Natural killer cell (primary cell): ENCODE results near the gene LBH. TPM values are rescaled to one million over a fixed set of nuclear protein-coding genes. Genes with fewer than 3 reads are reported as not detected.
A peak's percentile ranks its signal among the peaks of the same experiment; 100 is the strongest.

Source experiments
- ATAC-seq, 3 donors: fragments of 150-1000 bp in 2 of 3; fragments of 200-7000 bp in 1 of 3; cut with Tn5 transposase; 1 replicate in 1 of 3; 2 replicates in 2 of 3; pipeline ENCODE4 v1.10.0; 2021; ENCODE audit warnings: mild to moderate bottlenecking in 2 of 3, moderate library complexity in 2 of 3
- DNase-seq, 2 donors: peaks; one replicate each; pipeline versions ENCODE4 v3.0.0 to v3.0.0-alpha.2; 2013 to 2021; ENCODE audit warnings: mixed read lengths in 1 of 2
- H3K27ac ChIP-seq: one replicate; pipeline ENCODE4 v1.5.1; 2013; ENCODE audit warnings: mild to moderate bottlenecking, low read length
- H3K27me3 ChIP-seq: one replicate; pipeline ENCODE4 v1.6.1; 2013; ENCODE audit warnings: low read length; ENCODE audit not compliant: control insufficient read depth, insufficient read depth
- H3K36me3 ChIP-seq: one replicate; pipeline ENCODE4 v1.6.1; 2013; ENCODE audit warnings: low read length; ENCODE audit not compliant: control insufficient read depth, insufficient read depth
- H3K4me1 ChIP-seq: one replicate; pipeline ENCODE4 v1.6.1; 2013; ENCODE audit warnings: low read length; ENCODE audit not compliant: control insufficient read depth, insufficient read depth
- H3K4me3 ChIP-seq: one replicate; pipeline ENCODE4 v1.5.1; 2013; ENCODE audit warnings: low read length
- H3K9me3 ChIP-seq: one replicate; pipeline ENCODE4 v1.6.1; 2013; ENCODE audit warnings: low read length; ENCODE audit not compliant: control insufficient read depth, insufficient read depth
- H3K27ac Mint-ChIP-seq, 2 donors: one replicate each; pipeline ENCODE4 v1.8.0; 2022; ENCODE audit warnings: mild to moderate bottlenecking in 2 of 2, mixed read lengths in 2 of 2, moderate library complexity in 1 of 2
- H3K27me3 Mint-ChIP-seq, 2 donors: one replicate each; pipeline ENCODE4 v1.8.0; 2022; ENCODE audit warnings: low read depth in 2 of 2, mixed read lengths in 2 of 2
- H3K36me3 Mint-ChIP-seq: one replicate; pipeline ENCODE4 v1.8.0; 2022; ENCODE audit warnings: mixed read lengths
- H3K4me1 Mint-ChIP-seq, 2 donors: one replicate each; pipeline ENCODE4 v1.8.0; 2022; ENCODE audit warnings: mixed read lengths in 2 of 2
- H3K4me3 Mint-ChIP-seq: one replicate; pipeline ENCODE4 v1.8.0; 2022; ENCODE audit warnings: mild to moderate bottlenecking, moderate library complexity, mixed read lengths
- H3K9me3 Mint-ChIP-seq, 2 donors: one replicate each; pipeline ENCODE4 v1.8.0; 2022; ENCODE audit warnings: mixed read lengths in 2 of 2
- CTCF ChIP-seq: fragments of 200-600 bp; IDR thresholded peaks from one replicate; pipeline ENCODE4 v1.8.0; 2022; ENCODE audit warnings: antibody characterized with exemption
- WGBS: methylation state at CpG from one replicate; pipeline ENCODE4 v1.1.7; 2013; ENCODE audit warnings: missing lambda C conversion rate; ENCODE audit not compliant: insufficient coverage; 5-methylcytosine and 5-hydroxymethylcytosine counted together
- intact Hi-C: fragments of 100-400 bp; cut with micrococcal nuclease; formaldehyde crosslinking; loops from one replicate; pipeline ENCODE4 v1.14.2; 2022
- total RNA-seq, 4 donors: library from RNA; stranded (reverse); fragments of 120-200 nt in 1 of 4; gene quantifications; one replicate each; pipeline versions ENCODE4 v1.2.3 to v1.2.4, GENCODE V29; 2013 to 2022

Gene LBH
- total RNA-seq, 3 donors from 2014 or later (not counting 1 experiment from before 2014, with no cell fraction given): 157 to 197 (median 158) TPM

DNA sequence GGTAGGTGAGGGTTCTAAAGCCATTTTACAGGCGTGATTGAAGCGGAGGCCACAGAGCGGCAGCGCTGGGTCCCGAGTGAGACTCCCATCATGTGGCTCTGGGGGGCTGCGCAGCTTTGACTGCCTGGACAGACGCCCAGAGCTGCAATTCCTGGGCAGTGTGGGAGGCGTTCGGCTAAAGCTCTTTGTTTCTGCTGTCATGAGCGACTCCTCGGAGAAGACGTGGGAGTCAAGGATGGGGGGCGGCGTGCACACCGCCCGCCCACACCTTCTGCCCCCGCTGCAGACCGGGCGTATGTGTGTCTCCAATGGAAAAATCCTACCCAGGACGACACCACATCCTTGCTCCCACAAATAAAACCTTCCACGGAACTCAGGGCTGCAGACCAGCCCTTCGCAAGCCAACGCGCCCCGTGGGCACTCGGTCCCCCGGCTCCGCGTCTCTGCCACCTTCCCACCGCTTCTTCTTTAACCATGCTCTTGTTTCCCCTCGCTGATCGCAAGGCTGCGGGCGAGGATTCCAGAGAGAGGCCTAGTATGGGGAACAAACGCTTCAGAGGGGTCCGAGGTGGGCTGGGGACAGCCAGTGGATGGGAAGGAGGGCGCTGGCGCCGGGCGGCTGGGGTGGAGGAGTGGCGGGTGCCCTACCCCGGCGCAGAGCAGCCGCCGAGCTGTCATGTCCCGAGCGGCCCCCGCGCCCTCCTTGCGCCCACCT, 680 bp upstream of the LBH start:
- Histone ChIP-seq H3K4me3 (peak overlapping the region; percentile 70), H3K27me3 (no peaks in the 10 kb centered on the region), H3K36me3 (peaks cover 7% of the 10 kb centered on the region), H3K4me1 (peaks cover 60% of the 10 kb centered on the region), H3K9me3 (no peaks in the 10 kb centered on the region), H3K27ac (peak overlapping the region; percentile 60)
- no peak for TF ChIP-seq CTCF
- DNase-seq (peak in 1 of 2 donors; percentile 52), ATAC-seq (no peak)
- Mint-ChIP-seq H3K4me1 (peaks cover 55 to 73% of the 10 kb centered on the region in 2 donors), H3K36me3 (no peaks in the 10 kb centered on the region), H3K4me3 (peak overlapping the region; percentile 94), H3K9me3 (no peaks in the 10 kb centered on the region), H3K27ac (peak overlapping the region; percentile 85 to 93), H3K27me3 (no peaks in the 10 kb centered on the region)
- intact Hi-C loops: loop anchor here (1.0 to 5.0 kb wide), 4 partner anchors 68 to 217 kb away; partner anchors contain the start of genes LCLAT1 and YPEL5
- 3% methylated on average over 50 of the region's 50 CpGs for WGBS

GRCh38 chr2:30231996-30232800, 864 bp downstream of the LBH start:
- Mint-ChIP-seq H3K36me3 (no peaks in the 10 kb centered on the region), H3K4me1 (peaks cover 54 to 73% of the 10 kb centered on the region in 2 donors)
- peak overlapping the region; percentile 90 for H3K4me3 ChIP-seq

DNA sequence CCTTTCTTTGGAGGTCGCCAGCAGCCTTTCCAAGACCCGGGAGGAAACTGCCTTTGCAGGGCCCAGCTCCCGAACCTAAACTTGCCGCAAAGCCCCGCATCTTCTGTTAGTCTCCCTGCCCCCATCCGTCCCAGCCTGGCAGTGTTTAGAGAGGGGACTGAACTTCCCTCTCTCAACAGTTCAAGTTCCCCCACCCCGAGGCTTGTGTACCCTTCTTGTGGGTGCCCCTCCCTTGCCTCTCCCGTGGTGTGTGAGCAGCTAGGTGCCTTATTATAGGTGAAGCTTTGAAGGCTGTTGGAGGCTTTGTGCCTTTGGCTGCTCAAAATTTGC, 1.4 kb downstream of the LBH start:
- ATAC-seq: no peak
- Mint-ChIP-seq H3K27me3 (no peaks in the 10 kb centered on the region), H3K27ac (peak overlapping the region; percentile 85 to 93), H3K4me1 (peaks cover 54 to 73% of the 10 kb centered on the region in 2 donors), H3K4me3 (peak overlapping the region; percentile 94), H3K9me3 (no peaks in the 10 kb centered on the region), H3K36me3 (no peaks in the 10 kb centered on the region)
- Histone ChIP-seq H3K27me3 (no peaks in the 10 kb centered on the region), H3K4me1 (peaks cover 60% of the 10 kb centered on the region), H3K36me3 (peaks cover 25% of the 10 kb centered on the region), H3K27ac (peak overlapping the region; percentile 96), H3K4me3 (peak overlapping the region; percentile 90), H3K9me3 (no peaks in the 10 kb centered on the region)
- intact Hi-C loops: loop anchor here (1.0 to 5.0 kb wide), 6 partner anchors 7 to 215 kb away; partner anchors contain the start of gene LCLAT1
- DNase-seq: peak in 1 of 2 donors; percentile 71
- TF ChIP-seq CTCF: no peak
- WGBS: 0% methylated on average over 8 of the region's 8 CpGs

More at GRCh38 chr2:30231996-30232800, 864 bp downstream of the LBH start:
- Mint-ChIP-seq H3K9me3 (no peaks in the 10 kb centered on the region), H3K27me3 (no peaks in the 10 kb centered on the region), H3K4me3 (peak overlapping the region; percentile 94), H3K27ac (peak overlapping the region; percentile 85 to 93)
- H3K27me3 ChIP-seq: no peaks in the 10 kb centered on the region
- no peak for TF ChIP-seq CTCF
- WGBS: under 1% methylated on average over 67 of the region's 70 CpGs
- peaks cover 60% of the 10 kb centered on the region for H3K4me1 ChIP-seq
- intact Hi-C loops: loop anchor here (1.0 to 5.0 kb wide), 7 partner anchors 35 to 215 kb away; partner anchors contain the start of genes LCLAT1 and YPEL5
- DNase-seq: peak; percentile 76 to 91
- peak overlapping the region; percentile 96 for H3K27ac ChIP-seq
- peaks cover 19% of the 10 kb centered on the region for H3K36me3 ChIP-seq
- no peaks in the 10 kb centered on the region for H3K9me3 ChIP-seq
- ATAC-seq: peak; percentile 51 to 69 (median 55)
